ENCODE data around the gene AGAP4.

DNA sequence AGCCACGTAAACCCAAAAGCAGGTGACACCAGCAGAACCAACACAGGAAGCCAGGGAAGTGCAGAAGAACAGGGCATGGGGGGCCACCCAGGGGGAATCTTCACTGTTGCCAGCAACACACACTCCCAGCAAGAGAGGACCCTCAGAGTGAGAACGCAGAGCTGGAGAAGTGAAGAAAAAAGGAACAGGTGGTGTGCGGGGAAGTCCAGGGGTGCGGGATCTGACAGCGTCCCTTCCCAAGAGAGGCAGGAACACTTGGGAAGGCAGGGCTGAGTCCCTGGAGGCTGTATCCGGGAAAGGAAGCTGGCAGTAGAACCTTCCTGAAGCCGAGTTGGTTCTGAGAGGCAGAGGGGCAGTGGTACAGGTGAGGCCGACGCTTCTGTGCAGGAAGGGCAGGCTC, 27.7 kb downstream of the AGAP4 start:
- TF ChIP-seq, protein P1, sequence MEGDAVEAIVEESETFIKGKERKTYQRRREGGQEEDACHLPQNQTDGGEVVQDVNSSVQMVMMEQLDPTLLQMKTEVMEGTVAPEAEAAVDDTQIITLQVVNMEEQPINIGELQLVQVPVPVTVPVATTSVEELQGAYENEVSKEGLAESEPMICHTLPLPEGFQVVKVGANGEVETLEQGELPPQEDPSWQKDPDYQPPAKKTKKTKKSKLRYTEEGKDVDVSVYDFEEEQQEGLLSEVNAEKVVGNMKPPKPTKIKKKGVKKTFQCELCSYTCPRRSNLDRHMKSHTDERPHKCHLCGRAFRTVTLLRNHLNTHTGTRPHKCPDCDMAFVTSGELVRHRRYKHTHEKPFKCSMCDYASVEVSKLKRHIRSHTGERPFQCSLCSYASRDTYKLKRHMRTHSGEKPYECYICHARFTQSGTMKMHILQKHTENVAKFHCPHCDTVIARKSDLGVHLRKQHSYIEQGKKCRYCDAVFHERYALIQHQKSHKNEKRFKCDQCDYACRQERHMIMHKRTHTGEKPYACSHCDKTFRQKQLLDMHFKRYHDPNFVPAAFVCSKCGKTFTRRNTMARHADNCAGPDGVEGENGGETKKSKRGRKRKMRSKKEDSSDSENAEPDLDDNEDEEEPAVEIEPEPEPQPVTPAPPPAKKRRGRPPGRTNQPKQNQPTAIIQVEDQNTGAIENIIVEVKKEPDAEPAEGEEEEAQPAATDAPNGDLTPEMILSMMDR (conservative IDR thresholded peaks at IDR 0.05), result no peak
- no peak for TF ChIP-seq ZFX (IDR thresholded peaks at IDR 0.05)
